ENCODE results near the gene SH3TC1.

The SH3TC1 gene

DNA sequence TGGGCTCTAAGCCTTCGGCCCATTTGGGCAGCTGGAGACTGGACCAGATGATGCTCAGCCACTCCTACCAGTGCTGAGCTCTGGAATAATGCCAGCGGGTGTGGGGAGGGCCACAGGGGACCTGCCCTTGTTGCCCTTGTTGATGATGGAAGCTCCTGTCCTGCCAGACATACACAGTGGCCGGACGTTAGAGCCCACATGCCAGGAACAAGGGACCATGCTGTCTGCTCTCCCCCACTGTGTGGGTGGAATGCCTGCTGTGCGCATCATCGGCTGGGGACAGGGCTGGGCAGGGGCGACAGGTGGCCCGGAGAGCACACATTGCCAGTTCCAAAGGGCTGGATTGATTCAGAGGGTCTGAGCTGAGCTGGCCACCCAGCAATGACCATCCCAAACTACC, 42.5 kb upstream of the SH3TC1 start:
- Histone ChIP-seq H3K9me3 (ENCODE audit: control insufficient read depth in 5 of 5, low read length in 5 of 5) (no peaks in the 10 kb centered on the region), H3K36me3 (ENCODE audit: control insufficient read depth in 5 of 5, insufficient read depth in 5 of 5, low read length in 5 of 5) (no peaks in the 10 kb centered on the region), H3K27me3 (ENCODE audit: control insufficient read depth in 5 of 5, insufficient read depth in 4 of 5, low read length in 5 of 5) (peaks cover 0 to 4% (median 0%) of the 10 kb centered on the region in 5 donors), H3K9ac (ENCODE audit: low read length in 5 of 5) (no peak overlapping the region), H3K27ac (ENCODE audit: low read depth, low read length) (no peak overlapping the region), H3K4me1 (ENCODE audit: control insufficient read depth in 5 of 5, insufficient read depth in 5 of 5, low read length in 5 of 5) (peaks cover 0 to 31% (median 25%) of the 10 kb centered on the region in 5 donors), H3K4me3 (ENCODE audit: low read depth in 1 of 5, low read length in 5 of 5) (no peak overlapping the region)

DNA sequence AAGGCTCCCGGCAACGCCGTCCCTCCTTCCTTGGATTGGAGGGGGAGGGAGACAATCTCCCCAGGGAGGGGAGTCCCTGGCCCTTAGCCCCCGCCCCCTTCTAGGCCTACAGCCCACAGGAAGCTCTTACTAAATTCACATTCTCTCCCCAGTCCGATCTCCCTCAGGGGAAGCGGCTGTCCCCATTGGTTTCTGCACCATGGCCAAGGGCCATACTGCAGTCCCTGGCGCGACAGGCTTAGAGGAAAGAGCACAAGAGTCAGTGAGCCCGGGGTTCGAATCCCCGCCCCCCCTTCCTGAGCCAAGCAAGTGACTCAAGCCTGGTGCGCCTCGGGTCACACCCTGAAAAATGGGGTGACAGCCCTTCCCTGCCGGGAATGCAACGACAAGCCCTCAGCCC, 41.6 kb upstream of the SH3TC1 start:
- peaks cover 0 to 31% (median 25%) of the 10 kb centered on the region in 5 donors for H3K4me1 ChIP-seq (ENCODE audit: control insufficient read depth in 5 of 5, insufficient read depth in 5 of 5, low read length in 5 of 5)
- no peak overlapping the region for H3K27ac ChIP-seq (ENCODE audit: low read depth, low read length)
- H3K27me3 ChIP-seq (ENCODE audit: control insufficient read depth in 5 of 5, insufficient read depth in 4 of 5, low read length in 5 of 5) = peaks cover 0 to 3% (median 0%) of the 10 kb centered on the region in 5 donors
- no peaks in the 10 kb centered on the region for H3K36me3 ChIP-seq (ENCODE audit: control insufficient read depth in 5 of 5, insufficient read depth in 5 of 5, low read length in 5 of 5)
- no peaks in the 10 kb centered on the region for H3K9me3 ChIP-seq (ENCODE audit: control insufficient read depth in 5 of 5, low read length in 5 of 5)
- peak overlapping the region in 3 of 5 donors; percentile 22 to 68 (median 62) for H3K9ac ChIP-seq (ENCODE audit: low read length in 5 of 5)
- H3K4me3 ChIP-seq (ENCODE audit: low read depth in 1 of 5, low read length in 5 of 5) = peak overlapping the region; percentile 18 to 85 (median 75)

DNA sequence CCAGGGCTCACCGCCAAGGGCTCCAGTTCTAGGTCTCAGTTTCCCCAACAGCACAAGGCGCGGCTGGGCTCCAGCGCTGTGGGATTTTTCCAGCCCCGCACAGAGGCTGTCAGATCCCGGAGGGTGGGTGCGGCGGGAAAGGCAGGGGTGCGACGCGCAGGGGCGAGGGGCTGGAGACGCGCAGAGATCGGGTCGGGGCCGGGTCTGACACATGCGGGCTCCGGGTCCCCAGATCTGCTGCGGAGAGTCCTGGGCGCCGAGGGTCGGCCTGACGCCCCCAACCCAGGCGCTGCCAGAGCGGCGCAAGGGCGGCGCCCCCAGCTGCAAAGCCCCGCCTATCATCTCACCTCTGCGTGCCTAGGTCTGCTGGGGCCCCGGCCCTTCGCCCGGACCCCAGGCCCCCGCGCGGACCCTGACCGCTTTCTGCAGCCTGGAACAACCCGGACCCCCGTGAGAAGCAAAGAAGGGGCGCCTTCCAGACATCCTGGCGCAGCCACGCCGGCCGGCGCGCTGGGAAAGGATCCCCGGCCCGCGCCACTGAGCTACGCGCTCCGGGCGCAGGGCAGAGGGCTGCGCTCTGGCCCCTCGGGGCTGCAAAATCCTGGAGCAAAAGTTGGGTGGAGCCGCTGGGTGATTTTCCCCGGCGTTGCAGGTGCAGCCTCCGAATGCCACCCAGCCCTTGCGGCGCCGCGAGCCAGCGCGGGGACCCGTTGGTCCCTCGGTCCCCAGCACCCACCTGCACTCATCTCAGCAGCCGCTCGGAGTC, 41.0 kb upstream of the SH3TC1 start:
- peak overlapping the region in 4 of 5 donors; percentile 75 to 88 (median 80) for H3K4me3 ChIP-seq (ENCODE audit: low read depth in 1 of 5, low read length in 5 of 5)
- no peaks in the 10 kb centered on the region for H3K9me3 ChIP-seq (ENCODE audit: control insufficient read depth in 5 of 5, low read length in 5 of 5)
- H3K9ac ChIP-seq (ENCODE audit: low read length in 5 of 5) = peak overlapping the region in 3 of 5 donors; percentile 22 to 68 (median 62)
- no peak overlapping the region for H3K27ac ChIP-seq (ENCODE audit: low read depth, low read length)
- peaks cover 0 to 3% (median 3%) of the 10 kb centered on the region in 5 donors for H3K27me3 ChIP-seq (ENCODE audit: control insufficient read depth in 5 of 5, insufficient read depth in 4 of 5, low read length in 5 of 5)
- peaks cover 0 to 31% (median 25%) of the 10 kb centered on the region in 5 donors for H3K4me1 ChIP-seq (ENCODE audit: control insufficient read depth in 5 of 5, insufficient read depth in 5 of 5, low read length in 5 of 5)
- no peaks in the 10 kb centered on the region for H3K36me3 ChIP-seq (ENCODE audit: control insufficient read depth in 5 of 5, insufficient read depth in 5 of 5, low read length in 5 of 5)

DNA sequence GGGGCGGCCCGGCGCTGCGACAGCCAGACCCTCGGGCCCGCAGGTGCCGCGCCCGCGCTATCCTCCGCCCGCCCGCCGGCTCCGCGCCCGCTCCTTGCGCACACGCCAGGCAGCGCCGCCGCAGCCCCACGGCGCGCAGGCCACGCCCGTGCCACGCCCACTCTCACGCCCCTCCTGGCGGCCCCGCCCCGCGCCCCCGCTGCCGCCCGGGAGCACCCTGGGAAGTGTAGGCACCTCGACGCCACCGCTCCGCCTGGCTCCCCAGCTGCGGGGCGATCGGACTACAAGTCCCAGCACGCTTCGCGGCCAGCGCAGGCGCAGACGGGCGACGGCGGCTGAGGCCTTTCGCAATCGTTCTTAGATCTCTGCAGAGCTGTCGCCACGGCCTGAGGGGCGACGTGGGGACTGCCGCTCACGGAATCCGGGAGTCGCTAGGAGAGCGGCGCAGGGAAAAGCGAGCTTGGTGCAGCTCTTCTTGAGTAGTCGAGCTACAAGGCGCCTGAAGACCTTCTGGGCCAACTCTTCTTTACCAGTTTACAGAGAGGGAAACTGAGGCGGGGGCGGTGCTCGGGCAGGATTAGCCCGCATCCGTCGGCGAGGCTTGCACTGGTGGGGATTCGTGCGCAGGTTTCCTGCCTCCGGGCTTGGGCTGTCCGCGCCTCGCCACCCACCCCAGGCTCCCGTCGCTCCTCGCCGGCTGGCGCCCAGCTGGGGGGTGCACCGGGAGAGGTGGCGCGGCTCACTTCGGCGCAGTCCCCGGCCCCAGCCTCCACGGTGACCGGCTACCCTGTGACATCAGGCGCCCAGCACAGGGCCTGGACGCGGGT, 40.2 kb upstream of the SH3TC1 start, which contains the start of gene ABLIM2:
ABLIM2 (minus strand) TSS at position 104 of the 827 bp plus-strand sequence. CDS start 124 bp downstream, outside the sequence.
- H3K27ac ChIP-seq (ENCODE audit: low read depth, low read length) = no peak within 1 kb of the TSS
- H3K4me1 ChIP-seq (ENCODE audit: control insufficient read depth in 5 of 5, insufficient read depth in 5 of 5, low read length in 5 of 5) = peaks cover 0 to 31% (median 25%) of the 10 kb centered on the region in 5 donors
- H3K36me3 ChIP-seq (ENCODE audit: control insufficient read depth in 5 of 5, insufficient read depth in 5 of 5, low read length in 5 of 5) = no peaks in the 10 kb centered on the region
- no peaks in the 10 kb centered on the region for H3K9me3 ChIP-seq (ENCODE audit: control insufficient read depth in 5 of 5, low read length in 5 of 5)
- H3K27me3 ChIP-seq (ENCODE audit: control insufficient read depth in 5 of 5, insufficient read depth in 4 of 5, low read length in 5 of 5) = peaks cover 0 to 3% (median 3%) of the 10 kb centered on the region in 5 donors
- H3K4me3 ChIP-seq (ENCODE audit: low read depth in 1 of 5, low read length in 5 of 5) = peak within 1 kb of the TSS; percentile 69 to 99 (median 95)
- H3K9ac ChIP-seq (ENCODE audit: low read length in 5 of 5) = peak within 1 kb of the TSS in 4 of 5 donors; percentile 68 to 87 (median 78)

DNA sequence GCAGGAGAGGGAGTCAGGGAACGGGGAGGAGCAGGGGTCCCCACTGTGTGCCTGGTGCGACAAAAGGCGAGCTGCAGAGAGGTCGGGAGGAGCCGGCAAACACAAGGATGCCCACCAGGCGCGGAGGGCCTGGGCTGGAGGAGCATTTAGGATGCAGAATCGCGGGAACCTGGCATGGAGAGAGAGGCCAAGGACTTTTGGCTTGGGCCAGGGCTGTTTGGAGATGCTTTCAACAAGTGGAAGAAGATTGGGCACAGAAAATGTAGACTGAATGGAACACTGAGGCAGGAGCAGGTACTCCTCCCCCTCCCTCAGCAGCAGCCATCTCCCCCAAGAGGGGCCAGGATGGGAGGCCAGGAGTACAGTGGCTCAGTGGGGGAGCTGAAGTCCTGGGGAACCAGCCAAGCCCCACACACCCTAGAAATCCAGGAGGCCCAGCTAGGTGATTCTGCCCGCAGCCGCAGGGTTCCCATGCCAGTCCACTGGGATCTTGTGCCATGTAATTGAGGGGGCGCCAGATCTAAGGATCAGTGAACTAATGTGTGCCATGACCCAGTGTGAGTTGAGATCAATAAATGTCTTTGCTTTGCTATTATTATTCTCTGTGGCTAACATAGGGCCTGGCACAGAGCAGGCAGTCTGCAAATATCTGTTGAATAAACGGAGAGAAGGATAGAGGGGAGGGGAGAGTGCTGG, 39.4 kb upstream of the SH3TC1 start:
- Histone ChIP-seq H3K27me3 (ENCODE audit: control insufficient read depth in 5 of 5, insufficient read depth in 4 of 5, low read length in 5 of 5) (peaks cover 0 to 3% (median 3%) of the 10 kb centered on the region in 5 donors), H3K36me3 (ENCODE audit: control insufficient read depth in 5 of 5, insufficient read depth in 5 of 5, low read length in 5 of 5) (no peaks in the 10 kb centered on the region), H3K9ac (ENCODE audit: low read length in 5 of 5) (peak overlapping the region in 4 of 5 donors; percentile 52 to 87 (median 78)), H3K27ac (ENCODE audit: low read depth, low read length) (no peak overlapping the region), H3K4me3 (ENCODE audit: low read depth in 1 of 5, low read length in 5 of 5) (peak overlapping the region; percentile 46 to 99 (median 95)), H3K4me1 (ENCODE audit: control insufficient read depth in 5 of 5, insufficient read depth in 5 of 5, low read length in 5 of 5) (peaks cover 0 to 31% (median 25%) of the 10 kb centered on the region in 5 donors), H3K9me3 (ENCODE audit: control insufficient read depth in 5 of 5, low read length in 5 of 5) (no peaks in the 10 kb centered on the region)

DNA sequence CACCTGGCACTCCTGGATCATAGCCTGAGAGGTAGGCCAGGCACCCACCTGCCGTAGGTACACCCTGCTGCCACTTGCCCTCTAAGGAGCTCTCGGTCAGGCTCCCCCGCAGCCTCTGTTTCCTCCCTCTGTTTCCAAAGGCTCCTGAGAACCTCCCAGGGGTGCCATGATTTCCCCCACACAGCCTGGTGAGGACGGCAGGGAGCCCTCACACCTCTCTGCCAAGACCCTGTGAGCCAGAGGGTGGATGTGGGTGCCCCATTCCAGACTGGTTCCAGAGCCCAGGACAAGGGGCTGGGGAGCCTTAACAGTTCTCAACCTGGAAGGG, 38.9 kb upstream of the SH3TC1 start:
- no peaks in the 10 kb centered on the region for H3K9me3 ChIP-seq (ENCODE audit: control insufficient read depth in 5 of 5, low read length in 5 of 5)
- no peaks in the 10 kb centered on the region for H3K36me3 ChIP-seq (ENCODE audit: control insufficient read depth in 5 of 5, insufficient read depth in 5 of 5, low read length in 5 of 5)
- H3K4me3 ChIP-seq (ENCODE audit: low read depth in 1 of 5, low read length in 5 of 5) = peak overlapping the region in 1 of 5 donors; percentile 46
- H3K4me1 ChIP-seq (ENCODE audit: control insufficient read depth in 5 of 5, insufficient read depth in 5 of 5, low read length in 5 of 5) = peaks cover 0 to 31% (median 25%) of the 10 kb centered on the region in 5 donors
- H3K27me3 ChIP-seq (ENCODE audit: control insufficient read depth in 5 of 5, insufficient read depth in 4 of 5, low read length in 5 of 5) = peaks cover 0 to 3% (median 3%) of the 10 kb centered on the region in 5 donors
- no peak overlapping the region for H3K27ac ChIP-seq (ENCODE audit: low read depth, low read length)
- H3K9ac ChIP-seq (ENCODE audit: low read length in 5 of 5) = peak overlapping the region in 1 of 5 donors; percentile 37

DNA sequence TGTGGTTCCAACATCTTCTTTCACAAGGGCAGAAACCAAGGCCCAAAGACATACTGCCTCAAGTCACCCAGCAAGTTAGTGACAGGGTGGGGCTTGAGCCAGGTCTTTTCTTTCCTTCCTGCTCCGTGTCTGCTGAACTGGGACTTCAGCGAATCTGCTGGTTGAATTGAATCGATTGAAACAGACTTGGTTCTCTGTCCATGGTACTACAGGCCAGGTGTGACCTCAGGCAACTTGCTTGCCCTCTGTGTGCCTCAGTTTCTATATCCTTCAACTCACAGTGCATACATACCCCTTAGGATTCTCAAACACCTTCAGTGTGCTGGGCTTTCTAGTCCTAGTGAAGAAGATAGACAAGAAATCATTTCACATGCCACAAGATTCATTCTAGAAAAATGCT, 38.5 kb upstream of the SH3TC1 start:
- no peaks in the 10 kb centered on the region for H3K9me3 ChIP-seq (ENCODE audit: control insufficient read depth in 5 of 5, low read length in 5 of 5)
- peak overlapping the region in 1 of 5 donors; percentile 37 for H3K9ac ChIP-seq (ENCODE audit: low read length in 5 of 5)
- peaks cover 0 to 3% (median 3%) of the 10 kb centered on the region in 5 donors for H3K27me3 ChIP-seq (ENCODE audit: control insufficient read depth in 5 of 5, insufficient read depth in 4 of 5, low read length in 5 of 5)
- H3K36me3 ChIP-seq (ENCODE audit: control insufficient read depth in 5 of 5, insufficient read depth in 5 of 5, low read length in 5 of 5) = no peaks in the 10 kb centered on the region
- peaks cover 0 to 31% (median 25%) of the 10 kb centered on the region in 5 donors for H3K4me1 ChIP-seq (ENCODE audit: control insufficient read depth in 5 of 5, insufficient read depth in 5 of 5, low read length in 5 of 5)
- H3K4me3 ChIP-seq (ENCODE audit: low read depth in 1 of 5, low read length in 5 of 5) = no peak overlapping the region
- no peak overlapping the region for H3K27ac ChIP-seq (ENCODE audit: low read depth, low read length)

DNA sequence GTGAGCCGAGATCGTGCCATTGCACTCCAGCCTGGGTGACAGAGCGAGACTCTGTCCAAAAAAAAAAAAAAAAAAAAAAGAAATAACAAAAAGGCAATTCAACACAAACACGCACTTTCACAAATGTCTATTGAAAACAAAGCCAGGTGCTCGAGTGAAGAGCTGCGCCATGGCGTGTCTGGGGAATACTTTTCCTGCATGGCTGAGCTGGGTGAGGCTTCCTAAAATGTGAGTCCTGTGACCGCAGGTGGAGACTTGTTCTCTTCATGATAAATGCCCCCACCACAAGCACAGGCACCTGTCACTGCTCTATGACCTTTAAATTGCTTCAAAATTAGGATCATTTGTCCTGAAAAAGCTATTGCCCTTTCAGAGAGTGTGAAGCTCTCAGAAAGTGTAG, 36.5 kb upstream of the SH3TC1 start:
- no peak overlapping the region for H3K9ac ChIP-seq (ENCODE audit: low read length in 5 of 5)

DNA sequence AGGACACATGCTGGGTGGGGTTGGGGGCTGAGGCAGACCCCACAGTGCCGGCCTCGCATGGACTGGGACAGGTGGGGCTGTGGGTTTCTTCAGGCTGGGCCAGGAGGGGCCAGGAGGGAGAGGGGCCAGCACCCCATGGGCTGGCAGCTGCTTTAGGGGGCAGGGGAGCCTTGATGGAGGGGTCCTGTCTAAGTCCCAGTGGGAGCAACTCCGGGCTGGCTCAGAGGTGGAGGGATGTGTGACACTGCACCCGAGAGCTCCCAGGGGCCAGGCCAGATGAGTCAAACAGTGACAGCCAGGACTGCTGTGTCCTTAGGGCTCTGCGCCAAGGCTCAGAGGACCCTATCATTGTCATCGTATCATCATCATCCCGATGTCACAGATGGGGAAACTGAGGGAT, 36.1 kb upstream of the SH3TC1 start:
- Histone ChIP-seq H3K27ac (ENCODE audit: low read depth, low read length) (no peak overlapping the region), H3K4me1 (ENCODE audit: control insufficient read depth in 5 of 5, insufficient read depth in 5 of 5, low read length in 5 of 5) (peaks cover 0 to 27% (median 19%) of the 10 kb centered on the region in 5 donors), H3K36me3 (ENCODE audit: control insufficient read depth in 5 of 5, insufficient read depth in 5 of 5, low read length in 5 of 5) (no peaks in the 10 kb centered on the region), H3K9ac (ENCODE audit: low read length in 5 of 5) (no peak overlapping the region), H3K9me3 (ENCODE audit: control insufficient read depth in 5 of 5, low read length in 5 of 5) (peaks cover 0 to 2% (median 0%) of the 10 kb centered on the region in 5 donors), H3K4me3 (ENCODE audit: low read depth in 1 of 5, low read length in 5 of 5) (no peak overlapping the region), H3K27me3 (ENCODE audit: control insufficient read depth in 5 of 5, insufficient read depth in 4 of 5, low read length in 5 of 5) (peaks cover 0 to 3% (median 2%) of the 10 kb centered on the region in 5 donors)

More for the DNA sequence above, 36.5 kb upstream of the SH3TC1 start:
- Histone ChIP-seq H3K36me3 (ENCODE audit: control insufficient read depth in 5 of 5, insufficient read depth in 5 of 5, low read length in 5 of 5) (no peaks in the 10 kb centered on the region), H3K9me3 (ENCODE audit: control insufficient read depth in 5 of 5, low read length in 5 of 5) (no peaks in the 10 kb centered on the region), H3K4me1 (ENCODE audit: control insufficient read depth in 5 of 5, insufficient read depth in 5 of 5, low read length in 5 of 5) (peaks cover 0 to 31% (median 21%) of the 10 kb centered on the region in 5 donors), H3K27me3 (ENCODE audit: control insufficient read depth in 5 of 5, insufficient read depth in 4 of 5, low read length in 5 of 5) (peaks cover 0 to 3% (median 3%) of the 10 kb centered on the region in 5 donors), H3K27ac (ENCODE audit: low read depth, low read length) (no peak overlapping the region), H3K4me3 (ENCODE audit: low read depth in 1 of 5, low read length in 5 of 5) (no peak overlapping the region)

All from subcutaneous abdominal adipose tissue (tissue), 5 donors.